Subcutaneous adipose tissue (tissue), 4 donors: Measurements from ENCODE around the gene COL27A1. TPM values are rescaled to one million over a fixed set of nuclear protein-coding genes. Genes with fewer than 3 reads are reported as not detected.

Experiments used
- CTCF ChIP-seq: fragments of 450-650 bp; IDR thresholded peaks from one replicate; pipeline ENCODE4 v1.5.1; 2016; ENCODE audit warnings: low read depth, mild to moderate bottlenecking, control low read depth, antibody characterized with exemption, moderate library complexity
- total RNA-seq, 4 donors: library from RNA; depleted of rRNA; stranded (reverse); fragments of >200 nt; gene quantifications; one replicate each; pipeline ENCODE4 v1.1.0, GENCODE V29; 2016

The COL27A1 gene
- total RNA-seq, 4 donors from 2014 or later = 1.0 to 7.7 (median 4.4) TPM

GRCh38 chr9:114166614-114167572, 11.6 kb downstream of the COL27A1 start:
- TF ChIP-seq CTCF = no peak

- TF ChIP-seq CTCF = no peak
Observed at GRCh38 chr9:114167591-114168091, 12.3 kb downstream of the COL27A1 start.

GRCh38 chr9:114168281-114169028, 13.1 kb downstream of the COL27A1 start:
- no peak for TF ChIP-seq CTCF

GRCh38 chr9:114169029-114169951, 14.0 kb downstream of the COL27A1 start:
- TF ChIP-seq CTCF = no peak

- TF ChIP-seq CTCF = no peak
Observed at GRCh38 chr9:114169952-114170770, 14.8 kb downstream of the COL27A1 start.

GRCh38 chr9:114170771-114171461, 15.6 kb downstream of the COL27A1 start:
- no peak for TF ChIP-seq CTCF
